GM18526 (cell line): ENCODE results near the gene LY6G6F.

ENCODE experiments used
- POLR2A ChIP-seq: IDR thresholded peaks from 3 replicates; pipeline ENCODE4 v1.6.1; 2011; ENCODE audit not compliant: insufficient read length; ENCODE audit errors: extremely low read depth

Gene LY6G6F

GRCh38 chr6:31665501-31666336 is 40.9 kb upstream of the LY6G6F start, which contains the start of gene CSNK2B:
TSS of gene CSNK2B (plus strand) at chr6:31666080. CDS start at chr6:31666832, 752 bp downstream.
- TF ChIP-seq POLR2A: peak; percentile 92

DNA sequence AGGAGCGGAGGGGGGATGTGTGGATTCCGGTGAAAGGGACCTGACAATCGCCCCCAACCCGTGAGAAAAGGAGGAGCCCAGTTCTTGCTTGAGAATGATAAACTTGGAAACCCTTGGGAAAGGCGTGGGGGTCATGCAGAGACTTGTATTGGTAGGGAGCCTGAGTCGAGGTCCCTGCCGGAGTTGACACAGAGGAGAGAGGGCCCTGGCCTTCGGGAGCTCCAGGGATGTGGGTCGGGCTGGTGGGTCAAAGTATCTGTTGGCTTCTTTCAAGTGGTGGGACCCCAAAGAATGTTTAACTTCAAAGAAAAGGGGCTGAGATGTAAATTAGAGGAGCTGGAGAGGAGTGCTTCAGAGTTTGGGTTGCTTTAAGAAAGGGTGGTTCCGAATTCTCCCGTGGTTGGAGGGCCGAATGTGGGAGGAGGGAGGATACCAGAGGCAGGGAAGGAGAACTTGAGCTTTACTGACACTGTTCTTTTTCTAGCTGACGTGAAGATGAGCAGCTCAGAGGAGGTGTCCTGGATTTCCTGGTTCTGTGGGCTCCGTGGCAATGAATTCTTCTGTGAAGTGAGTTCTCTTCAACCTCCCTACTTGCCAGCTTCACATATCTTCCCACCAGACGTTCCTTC is 40.2 kb upstream of the LY6G6F start:
- no peak for TF ChIP-seq POLR2A

GRCh38 chr6:31669676-31670075 is 37.0 kb upstream of the LY6G6F start, which contains the start of gene LY6G5B:
TSS of gene LY6G5B (plus strand) at chr6:31669976. CDS start at chr6:31670951, 975 bp downstream.
- no peak for TF ChIP-seq POLR2A

GRCh38 chr6:31676322-31676903 is 30.3 kb upstream of the LY6G6F start:
- TF ChIP-seq POLR2A: no peak

DNA sequence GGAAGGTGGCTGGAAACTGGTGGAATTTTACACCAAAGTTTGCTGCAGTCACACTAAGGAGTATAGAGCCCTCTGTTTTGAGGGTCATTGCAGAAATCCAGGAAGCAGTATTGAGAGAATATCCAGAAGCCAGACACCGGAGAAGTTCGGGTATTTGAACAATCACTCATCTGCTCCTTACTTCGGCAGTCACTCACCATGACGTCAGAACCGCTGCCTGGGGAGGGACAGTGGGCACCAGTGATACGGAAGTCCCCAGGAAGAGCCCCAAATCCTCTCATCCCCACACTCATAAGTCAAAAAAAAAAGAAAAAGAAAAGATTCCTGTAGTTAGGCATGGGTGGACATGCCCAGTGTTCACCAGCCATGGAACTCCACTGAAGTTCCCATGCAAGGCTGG is 29.8 kb upstream of the LY6G6F start:
- TF ChIP-seq POLR2A: no peak

DNA sequence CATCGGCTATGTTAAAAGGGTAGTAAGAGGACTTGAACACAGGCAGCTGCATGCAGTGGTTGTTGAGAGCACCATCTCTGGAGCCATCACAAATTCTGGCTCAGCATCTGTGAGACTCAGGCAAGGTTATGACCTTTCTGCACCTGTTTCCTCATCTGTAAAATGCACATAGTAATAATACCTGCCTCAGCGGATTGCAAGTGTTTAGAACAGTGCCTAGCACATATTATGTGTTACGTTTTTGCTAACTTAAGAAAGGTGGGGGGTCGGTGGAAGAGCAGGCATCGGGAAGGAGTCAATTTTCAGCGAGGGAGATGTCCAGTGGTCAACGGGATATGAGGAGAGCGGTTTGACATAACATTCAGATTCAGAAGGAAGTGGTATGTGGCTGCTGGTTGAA is 28.7 kb upstream of the LY6G6F start:
- no peak for TF ChIP-seq POLR2A

DNA sequence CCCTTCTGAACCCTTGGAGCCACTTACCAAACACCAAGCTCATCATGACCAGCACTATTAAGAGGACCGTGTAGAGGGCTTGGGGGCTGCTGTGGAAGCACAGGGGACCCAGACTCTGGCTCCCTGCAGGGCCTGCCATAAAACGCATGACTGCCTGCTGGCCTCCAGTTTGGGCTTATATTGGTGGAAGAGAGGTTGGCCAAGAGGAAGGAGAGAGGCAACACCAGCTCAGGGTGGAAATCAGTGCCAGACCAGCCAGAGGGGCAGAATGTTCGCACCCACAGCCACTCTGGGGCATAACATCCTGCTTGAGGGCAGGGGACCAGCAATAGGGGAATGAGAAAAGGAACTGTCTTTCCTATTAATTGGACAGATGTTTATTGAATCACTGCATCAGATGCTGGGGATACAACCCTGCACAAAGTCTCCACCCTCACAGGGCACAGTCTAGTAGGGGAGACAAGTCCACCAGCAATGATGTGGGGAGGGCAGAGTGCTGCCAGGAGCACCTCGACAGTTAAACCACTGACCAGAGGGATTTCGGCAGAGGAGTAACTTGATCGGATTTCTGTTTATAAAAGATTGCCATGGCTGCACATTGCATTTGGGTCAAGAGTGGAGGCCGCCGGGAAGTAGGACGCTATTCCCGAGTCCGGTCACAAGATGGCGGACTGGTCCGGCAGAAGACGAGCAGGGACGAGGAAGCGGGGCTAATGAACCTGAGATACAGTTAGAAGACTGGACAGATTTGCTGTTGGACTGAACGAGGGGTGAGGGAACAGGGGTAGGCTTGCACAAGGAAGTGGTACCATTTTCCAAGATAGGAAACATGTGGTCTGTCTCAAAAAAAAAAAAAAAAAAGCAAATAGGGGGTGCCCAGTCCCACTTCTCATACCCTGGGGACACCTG is 26.2 kb upstream of the LY6G6F start, which contains the start of gene LY6G5C:
LY6G5C (minus strand) TSS at position 842 of the 909 bp plus-strand sequence; CDS start at position 148, 694 bp downstream.
- TF ChIP-seq POLR2A: no peak

DNA sequence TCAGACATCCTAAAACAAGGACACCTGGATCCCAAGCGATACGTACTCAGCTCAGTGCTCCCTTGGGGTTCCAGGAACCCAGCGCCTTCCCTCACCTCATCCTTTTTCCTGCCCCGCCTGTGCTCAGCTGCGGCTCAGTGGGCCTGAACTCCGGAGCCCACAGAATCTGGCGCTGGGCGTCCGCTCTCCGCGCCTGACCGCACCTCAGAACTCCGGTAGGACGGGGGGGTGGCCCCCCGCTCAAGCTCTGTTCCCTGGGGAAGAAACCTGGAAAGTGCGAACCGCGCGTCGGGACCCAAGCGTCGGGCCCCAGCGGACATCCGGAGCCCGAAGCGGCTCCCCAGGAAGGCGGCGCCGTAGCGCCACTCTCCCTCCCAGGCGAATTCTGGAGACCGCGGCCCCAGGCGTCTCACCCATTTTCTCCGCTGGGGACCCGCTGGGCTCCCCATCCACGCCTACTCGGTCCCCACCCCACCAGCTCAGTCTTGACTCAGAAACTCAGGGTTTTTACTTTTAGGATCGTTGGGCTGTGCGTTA is 25.5 kb upstream of the LY6G6F start:
- no peak for TF ChIP-seq POLR2A

GRCh38 chr6:31683591-31683990 is 23.1 kb upstream of the LY6G6F start:
- TF ChIP-seq POLR2A: no peak

GRCh38 chr6:31686483-31686882 is 20.2 kb upstream of the LY6G6F start:
- no peak for TF ChIP-seq POLR2A

- TF ChIP-seq POLR2A: no peak
Measured at GRCh38 chr6:31687321-31687720, 19.3 kb upstream of the LY6G6F start.

DNA sequence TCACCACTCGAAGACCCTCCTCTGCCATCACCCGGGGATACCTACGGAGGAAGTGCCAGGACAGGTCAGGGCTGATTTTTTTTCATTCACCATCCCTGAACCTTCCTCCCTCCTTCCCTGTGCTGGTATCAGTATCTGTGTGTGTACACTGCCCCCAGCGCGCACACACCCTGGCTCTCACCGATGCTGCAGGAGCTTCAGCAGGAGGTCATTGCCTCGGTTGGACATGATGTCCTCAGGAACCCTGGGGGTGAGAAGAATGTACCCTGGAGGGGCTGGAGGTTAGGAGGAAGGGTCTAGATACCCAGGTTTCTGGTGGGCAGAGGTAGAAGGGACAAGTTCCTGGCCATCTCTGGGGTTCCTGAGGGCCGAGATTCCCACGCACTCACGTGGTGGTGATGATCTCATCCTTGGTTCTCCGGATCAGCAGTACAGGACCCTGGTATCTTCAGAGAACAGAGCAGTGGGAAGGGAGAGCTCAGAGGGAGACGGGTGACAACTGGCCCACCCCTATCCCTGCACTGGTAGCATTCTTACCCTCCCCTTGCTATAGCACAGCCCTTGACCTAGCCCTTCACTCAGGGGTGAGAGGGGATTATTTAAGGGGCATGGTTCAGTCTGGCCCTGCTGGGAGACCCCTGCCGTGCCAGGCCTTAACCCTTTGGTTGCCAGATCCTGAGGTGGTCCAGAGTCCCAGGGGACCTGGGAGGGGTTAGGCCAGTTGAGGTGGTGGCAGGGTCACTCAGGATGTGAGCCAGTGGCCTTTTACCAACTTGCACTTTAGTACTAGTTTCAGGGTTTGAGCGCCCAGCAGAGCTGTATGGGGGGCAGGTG is 18.6 kb upstream of the LY6G6F start:
- no peak for TF ChIP-seq POLR2A

DNA sequence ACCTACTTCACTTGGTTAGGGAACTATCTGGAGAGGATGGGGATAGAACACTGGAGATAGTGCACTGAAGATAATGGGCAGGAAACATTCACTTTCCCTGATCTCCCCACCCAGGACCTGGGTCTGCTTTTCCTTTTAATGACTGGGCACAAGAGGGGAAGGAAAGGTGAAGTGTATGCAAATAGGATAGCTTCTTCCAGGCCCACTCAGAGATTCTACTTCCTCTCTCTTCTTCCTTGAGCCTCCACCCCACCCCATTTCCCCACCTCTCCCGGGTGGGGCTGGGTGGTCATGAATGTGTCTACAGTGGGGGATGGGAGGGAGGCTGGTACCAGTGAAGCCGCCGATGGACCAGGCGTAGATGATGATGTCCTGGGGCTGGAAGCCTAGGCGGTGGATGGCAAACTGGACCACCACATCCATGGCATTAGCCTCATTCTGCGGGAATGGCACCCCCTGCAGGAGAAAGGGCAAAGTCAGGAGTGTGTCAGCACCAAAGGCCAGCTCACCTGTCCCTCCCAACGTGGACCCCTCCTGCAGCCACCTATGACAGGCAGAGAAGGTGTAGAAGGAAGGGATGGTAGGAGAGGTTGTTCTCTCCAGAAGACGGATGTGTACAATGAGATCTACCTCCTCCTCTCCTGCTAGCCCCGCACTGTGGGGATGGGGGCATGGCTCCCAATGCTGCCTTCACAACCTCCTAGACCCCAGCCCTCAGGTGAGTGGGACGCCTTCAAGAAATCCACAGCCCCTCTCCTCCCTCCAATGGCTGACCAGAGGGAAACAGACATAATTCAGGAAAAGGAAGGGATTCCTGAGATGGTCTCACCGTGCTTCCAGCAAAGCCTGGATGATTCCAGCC is 17.2 kb upstream of the LY6G6F start:
- TF ChIP-seq POLR2A: no peak
